Hippocampal formation (tissue), 2 donors: Measurements from ENCODE around the gene HBM.
"Not testable (repeated sequence)": the region's sequence is repeated elsewhere in the genome, so short reads cannot be mapped to it uniquely, and the experiment has no call there.

ENCODE experiments used
- DNase-seq, 2 donors: peaks; one replicate each; lab custom pipeline; 2025; lab: John Stamatoyannopoulos, UW

HBM gene

GRCh38 chr16:185213-185612, 19.4 kb downstream of the HBM start:
- no peak for DNase-seq

- DNase-seq: no peak
These were observed 19.9 kb downstream of the HBM start for GRCh38 chr16:185691-186090.

GRCh38 chr16:187330-187729, 21.6 kb downstream of the HBM start:
- DNase-seq: no peak

- DNase-seq: no peak
These were observed 22.9 kb downstream of the HBM start for GRCh38 chr16:188674-189073.

DNA sequence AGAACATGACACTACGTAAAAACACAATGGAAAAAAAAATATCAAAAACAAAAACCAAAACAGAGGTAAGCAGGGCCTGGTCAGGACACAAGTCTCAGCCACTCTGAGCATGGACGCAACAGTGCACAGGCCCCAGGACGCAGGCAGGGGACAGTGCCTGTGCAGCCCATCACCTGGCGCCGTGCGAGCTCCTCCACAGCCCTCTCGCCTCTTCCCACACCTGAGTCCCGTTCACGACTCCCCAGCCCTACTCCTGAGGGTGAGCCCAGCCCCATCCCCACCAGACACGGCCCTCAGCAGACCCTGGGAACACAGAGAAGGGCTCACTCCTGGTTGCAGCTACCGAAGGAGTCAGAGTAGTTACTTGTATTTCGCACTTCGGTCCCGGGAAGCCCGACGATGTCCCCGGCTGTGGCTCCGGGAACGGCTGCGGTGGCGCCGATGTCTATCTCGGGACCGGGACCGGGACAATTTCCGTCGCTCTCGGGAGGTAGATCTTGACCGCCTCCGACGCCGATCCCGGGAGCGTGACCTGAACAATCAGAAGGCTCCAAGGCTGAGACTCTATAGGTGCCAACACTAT, 23.9 kb downstream of the HBM start:
- DNase-seq: no peak

- no peak for DNase-seq
These were observed 26.1 kb downstream of the HBM start for GRCh38 chr16:191831-192230.

GRCh38 chr16:192686-193085, 26.9 kb downstream of the HBM start:
- DNase-seq: no peak

DNA sequence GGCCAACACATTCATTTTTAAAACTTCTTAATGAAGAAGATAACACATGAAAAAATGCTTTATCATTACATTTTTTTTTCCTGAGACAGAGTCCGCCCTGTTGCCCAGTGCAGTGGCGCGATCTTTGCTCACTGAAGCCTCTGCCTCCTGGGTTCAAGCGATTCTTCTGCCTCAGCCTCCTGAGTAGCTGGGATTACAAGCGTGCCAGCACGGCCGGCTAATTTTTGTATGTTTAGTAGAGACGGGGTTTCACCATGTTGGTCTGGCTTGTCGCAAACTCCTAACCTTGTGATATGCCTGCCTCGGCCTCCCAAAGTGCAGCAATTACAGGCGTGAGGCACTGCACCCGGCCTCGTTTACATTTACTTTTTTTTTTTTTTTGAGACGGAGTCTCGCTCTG, 27.7 kb downstream of the HBM start:
- DNase-seq: no peak

- no peak for DNase-seq
These were observed 28.7 kb downstream of the HBM start for GRCh38 chr16:194516-194915.

- DNase-seq: no peak
These were observed 34.6 kb downstream of the HBM start for GRCh38 chr16:200388-200787.

DNA sequence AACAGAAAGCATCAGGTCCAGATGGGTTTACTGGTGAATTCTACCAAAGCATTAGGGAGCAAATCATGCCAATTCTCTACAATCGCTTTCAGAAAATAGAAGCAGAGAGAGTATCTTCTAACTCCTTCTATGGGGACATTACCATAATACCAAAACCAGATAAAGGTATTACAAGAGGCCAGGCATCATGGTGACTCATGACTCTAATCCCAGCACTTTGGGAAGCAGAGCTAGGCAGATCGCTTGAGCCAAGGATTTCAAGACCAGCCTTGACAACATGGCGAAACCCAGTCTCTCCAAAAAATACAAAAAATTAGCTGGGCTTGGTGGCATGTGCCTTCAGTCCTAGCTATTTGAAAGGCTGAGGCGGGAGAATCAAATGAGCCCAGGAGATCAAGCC, 37.5 kb downstream of the HBM start:
- no peak for DNase-seq

GRCh38 chr16:204046-204445, 38.3 kb downstream of the HBM start:
- not testable (repeated sequence) for DNase-seq

DNA sequence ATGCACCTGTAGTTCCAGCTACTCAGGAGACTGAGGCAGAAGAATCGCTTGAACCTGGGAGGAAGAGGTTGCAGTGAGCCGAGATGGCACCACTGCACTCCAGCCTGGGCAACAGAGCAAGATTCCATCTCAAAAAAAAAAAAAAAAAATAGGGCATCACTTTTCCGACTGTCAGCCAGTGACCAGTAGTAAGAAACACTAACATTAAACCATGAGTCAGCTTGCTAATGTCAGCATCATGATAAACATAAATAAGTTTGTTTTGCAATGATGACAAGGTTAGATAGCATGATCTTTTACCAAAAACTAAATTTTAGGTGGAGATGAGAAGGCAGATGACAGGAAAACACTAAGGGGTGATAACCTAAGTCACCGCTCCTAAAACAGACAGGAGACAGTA, 43.6 kb downstream of the HBM start:
- not testable (repeated sequence) for DNase-seq

DNA sequence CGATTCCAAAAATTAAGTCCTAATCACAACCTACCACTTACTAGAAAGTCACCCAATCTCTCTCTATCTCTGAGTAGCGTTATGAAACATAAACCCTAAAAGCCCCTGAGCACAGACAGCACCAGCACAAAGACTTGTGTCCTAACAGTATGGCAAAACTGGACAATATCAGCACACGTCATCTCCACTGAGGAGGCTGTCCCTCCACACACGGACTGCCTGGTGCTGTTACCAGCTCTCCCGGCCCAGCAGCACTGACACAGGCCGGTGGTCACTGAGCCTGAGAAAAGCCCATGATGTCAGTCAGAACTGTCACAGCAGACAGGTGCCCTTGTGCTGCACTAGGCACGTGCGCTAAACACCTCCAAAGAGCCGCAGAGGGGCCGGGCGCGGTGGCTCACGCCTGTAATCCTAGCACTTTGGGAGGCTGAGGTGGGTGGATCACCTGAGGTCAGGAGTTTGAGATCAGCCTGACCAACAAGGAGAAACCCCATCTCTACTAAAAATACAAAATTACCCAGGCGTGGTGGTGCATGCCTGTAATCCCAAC, 45.9 kb downstream of the HBM start:
- not testable (repeated sequence) for DNase-seq

DNA sequence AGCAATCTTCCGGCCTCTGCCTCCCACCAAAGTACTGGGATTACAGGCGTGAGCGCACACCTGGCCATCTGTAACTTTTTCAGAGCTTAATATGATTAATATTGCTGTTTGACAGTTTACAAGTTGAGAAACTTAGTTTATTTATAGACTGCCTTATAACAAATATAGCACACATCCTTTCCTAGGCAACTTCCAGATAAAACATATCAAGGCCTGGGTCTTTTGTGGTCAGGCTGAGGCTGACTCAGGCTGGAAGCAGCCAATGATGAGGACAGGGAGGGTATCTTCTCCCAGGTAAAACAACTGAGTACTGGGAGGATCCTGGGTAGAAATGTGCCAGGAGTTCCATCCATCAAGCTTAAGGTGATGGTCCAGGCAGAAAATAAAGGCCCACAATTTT, 47.2 kb downstream of the HBM start:
- no peak for DNase-seq
